Activated CD4-positive, alpha-beta T cell treated with anti-CD3 and anti-CD28 coated beads, Interleukin-10, Interleukin-2, amounts not matched to agents 100 ng/mL and 50 ng/mL, durations not matched to agents 16 hours and 8 hours (primary cell): ENCODE measurements around the gene PSENEN.
"Not testable (repeated sequence)": the region's sequence is repeated elsewhere in the genome, so short reads cannot be mapped to it uniquely, and the experiment has no call there.

Source experiments
- DNase-seq: peaks from one replicate; pipeline ENCODE4 v3.0.0-alpha.2; 2020

PSENEN gene

DNA sequence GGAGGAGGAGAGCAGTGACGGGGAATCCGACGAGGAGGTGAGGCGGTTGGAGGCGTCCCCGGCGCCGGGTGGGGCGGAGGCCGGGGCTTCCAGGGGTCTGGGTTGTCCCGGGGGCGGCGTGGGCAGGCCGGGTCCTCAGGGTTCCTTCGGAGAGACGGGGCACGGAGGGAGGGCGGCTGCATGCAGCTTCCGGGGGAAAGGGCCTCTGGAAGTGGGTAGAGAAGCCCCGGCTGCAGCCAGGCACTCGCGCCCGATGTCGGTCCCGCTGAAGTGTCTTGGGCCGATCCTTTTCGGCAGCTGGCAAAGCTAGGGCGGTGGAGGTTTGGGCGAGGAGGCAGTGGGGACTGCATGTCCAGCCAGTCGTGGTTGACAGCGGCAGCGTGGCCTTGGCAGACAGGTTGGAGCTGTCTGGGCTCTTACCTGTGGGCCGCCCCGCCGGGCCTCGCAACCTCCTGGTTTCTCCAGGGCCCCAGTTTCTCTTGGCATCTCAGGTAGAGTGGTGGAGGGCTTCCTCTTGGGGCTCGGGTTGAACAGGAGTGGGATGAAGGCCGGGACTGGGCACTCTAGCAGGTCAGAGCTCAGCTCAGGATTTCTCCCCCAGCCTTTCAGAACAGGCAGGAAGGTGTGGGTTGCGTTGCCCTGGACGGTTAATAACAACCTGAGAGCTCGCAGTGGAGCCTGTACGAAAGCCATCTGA lies 27.0 kb upstream of the PSENEN start:
- DNase-seq, result peak; percentile 59

DNA sequence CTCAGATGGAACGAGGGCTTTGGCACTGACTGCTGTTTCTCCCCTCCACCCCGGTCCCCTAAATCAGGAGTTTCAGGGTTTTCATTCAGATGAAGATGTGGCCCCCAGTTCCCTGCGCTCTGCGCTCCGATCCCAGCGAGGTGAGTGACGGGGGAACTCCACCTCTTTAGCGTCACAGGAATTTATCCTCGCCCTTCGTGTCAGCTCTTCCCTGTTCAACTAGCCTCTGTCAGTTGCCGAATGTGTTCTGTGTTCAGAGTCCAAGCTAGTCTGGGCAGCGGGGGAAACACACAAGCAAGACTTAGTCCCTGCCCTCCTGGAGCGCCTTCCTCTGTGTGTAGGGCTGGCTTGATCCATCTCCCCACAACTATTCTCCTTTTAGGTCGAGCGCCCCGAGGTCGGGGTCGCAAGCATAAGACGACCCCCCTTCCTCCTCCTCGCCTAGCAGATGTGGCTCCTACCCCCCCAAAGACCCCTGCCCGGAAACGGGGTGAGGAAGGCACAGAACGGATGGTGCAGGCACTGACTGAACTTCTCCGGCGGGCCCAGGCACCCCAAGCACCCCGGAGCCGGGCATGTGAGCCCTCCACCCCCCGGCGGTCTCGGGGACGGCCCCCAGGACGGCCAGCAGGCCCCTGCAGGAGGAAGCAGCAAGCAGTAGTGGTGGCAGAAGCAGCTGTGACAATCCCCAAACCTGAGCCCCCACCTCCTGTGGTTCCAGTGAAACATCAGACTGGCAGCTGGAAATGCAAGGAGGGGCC lies 25.9 kb upstream of the PSENEN start:
- DNase-seq, result no peak

DNA sequence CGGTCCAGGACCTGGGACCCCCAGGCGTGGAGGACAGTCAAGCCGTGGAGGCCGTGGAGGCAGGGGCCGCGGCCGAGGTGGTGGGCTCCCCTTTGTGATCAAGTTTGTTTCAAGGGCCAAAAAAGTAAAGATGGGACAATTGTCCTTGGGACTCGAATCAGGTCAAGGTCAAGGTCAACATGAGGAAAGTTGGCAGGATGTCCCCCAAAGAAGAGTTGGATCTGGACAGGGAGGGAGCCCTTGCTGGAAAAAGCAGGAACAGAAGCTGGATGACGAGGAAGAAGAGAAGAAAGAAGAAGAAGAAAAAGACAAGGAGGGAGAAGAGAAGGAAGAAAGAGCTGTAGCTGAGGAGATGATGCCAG lies 25.3 kb upstream of the PSENEN start:
- no peak for DNase-seq

GRCh38 chr19:35720648-35721047 lies 24.8 kb upstream of the PSENEN start:
- no peak for DNase-seq

GRCh38 chr19:35721374-35721773 lies 24.1 kb upstream of the PSENEN start:
- no peak for DNase-seq

GRCh38 chr19:35722461-35722860 lies 23.0 kb upstream of the PSENEN start:
- no peak for DNase-seq

- DNase-seq, result no peak
These were observed 22.6 kb upstream of the PSENEN start for GRCh38 chr19:35722897-35723296.

DNA sequence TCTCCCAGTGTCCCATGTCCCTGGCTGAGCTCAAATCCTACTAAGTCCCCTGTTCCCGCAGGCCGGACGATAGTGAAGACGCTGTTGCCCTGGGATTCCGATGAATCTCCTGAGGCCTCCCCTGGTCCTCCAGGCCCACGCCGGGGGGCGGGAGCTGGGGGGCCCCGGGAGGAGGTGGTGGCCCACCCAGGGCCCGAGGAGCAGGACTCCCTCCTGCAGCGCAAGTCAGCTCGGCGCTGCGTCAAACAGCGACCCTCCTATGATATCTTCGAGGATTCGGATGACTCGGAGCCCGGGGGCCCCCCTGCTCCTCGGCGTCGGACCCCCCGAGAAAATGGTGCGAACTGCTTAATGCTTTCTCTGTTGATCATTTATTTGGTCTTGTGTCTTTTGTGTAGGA lies 21.8 kb upstream of the PSENEN start:
- DNase-seq, result no peak

DNA sequence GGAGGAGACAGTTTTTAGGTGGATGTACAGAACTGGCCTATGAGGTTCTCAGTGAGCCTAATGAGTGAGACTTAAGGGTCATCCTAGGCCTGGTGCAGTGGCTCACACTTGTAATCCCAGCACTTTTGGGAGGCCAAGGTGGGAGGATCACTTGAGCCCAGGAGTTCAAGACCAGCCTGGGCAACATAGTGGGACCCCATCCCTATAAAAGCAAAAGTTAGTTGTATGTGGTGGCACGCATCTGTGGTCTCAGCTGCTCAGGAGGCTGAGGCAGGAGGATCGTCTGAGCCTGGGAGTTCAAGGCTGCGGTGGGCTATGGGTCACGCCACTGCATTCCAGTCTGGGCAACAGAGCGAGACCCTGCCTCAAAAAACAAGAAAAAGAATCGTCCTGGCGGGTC lies 21.3 kb upstream of the PSENEN start:
- not testable (repeated sequence) for DNase-seq

- no peak for DNase-seq
These were observed 20.9 kb upstream of the PSENEN start for GRCh38 chr19:35724560-35724959.

GRCh38 chr19:35725216-35725861 lies 20.1 kb upstream of the PSENEN start:
- no peak for DNase-seq

DNA sequence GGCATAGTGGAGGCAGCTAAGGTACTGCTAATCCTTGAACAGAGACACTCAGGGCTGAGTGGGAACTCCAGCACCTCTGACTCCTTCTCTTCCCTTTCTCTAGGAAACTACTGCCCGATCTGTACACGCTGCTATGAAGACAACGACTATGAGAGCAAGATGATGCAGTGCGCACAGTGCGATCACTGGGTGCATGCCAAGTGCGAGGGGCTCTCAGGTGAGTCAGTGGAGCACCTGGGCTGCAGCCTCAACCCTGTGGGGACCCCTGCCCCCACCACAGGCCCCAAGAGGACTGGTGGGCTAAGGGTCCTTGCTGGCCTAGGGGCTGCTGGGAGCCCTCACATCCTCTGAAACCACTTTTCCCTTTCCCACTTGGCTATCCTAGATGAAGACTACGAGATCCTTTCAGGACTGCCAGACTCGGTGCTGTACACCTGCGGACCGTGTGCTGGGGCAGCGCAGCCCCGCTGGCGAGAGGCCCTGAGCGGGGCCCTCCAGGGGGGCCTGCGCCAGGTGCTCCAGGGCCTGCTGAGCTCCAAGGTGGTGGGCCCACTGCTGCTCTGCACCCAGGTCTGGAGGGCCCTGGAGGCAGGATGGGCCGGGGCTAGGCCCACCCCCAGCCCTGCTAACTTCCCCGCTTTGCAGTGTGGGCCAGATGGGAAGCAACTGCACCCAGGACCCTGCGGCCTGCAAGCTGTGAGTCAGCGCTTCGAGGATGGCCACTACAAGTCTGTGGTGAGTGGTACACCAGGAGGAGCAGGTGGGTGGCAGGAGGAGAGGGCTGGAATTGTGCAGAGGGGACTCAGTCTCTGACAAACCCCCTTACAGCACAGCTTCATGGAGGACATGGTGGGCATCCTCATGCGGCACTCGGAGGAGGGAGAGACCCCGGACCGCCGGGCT lies 18.1 kb upstream of the PSENEN start:
- DNase-seq, result no peak

GRCh38 chr19:35727956-35728706 lies 17.3 kb upstream of the PSENEN start:
- DNase-seq, result no peak

DNA sequence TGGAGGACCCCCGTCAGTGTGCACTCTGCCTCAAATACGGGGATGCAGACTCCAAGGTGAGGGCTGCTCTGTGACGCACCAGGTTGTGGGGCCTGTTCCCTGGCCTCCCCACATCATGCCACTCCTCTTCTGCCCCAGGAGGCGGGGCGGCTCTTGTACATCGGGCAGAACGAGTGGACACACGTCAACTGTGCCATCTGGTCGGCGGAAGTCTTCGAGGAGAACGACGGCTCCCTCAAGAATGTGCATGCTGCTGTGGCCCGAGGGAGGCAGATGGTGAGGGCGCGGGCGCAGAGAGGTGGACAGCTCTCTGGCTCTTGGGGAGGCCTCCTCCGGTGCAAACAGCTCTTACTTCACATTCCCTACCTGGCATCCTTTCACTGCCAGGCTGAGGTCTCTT lies 16.4 kb upstream of the PSENEN start:
- DNase-seq, result no peak

- no peak for DNase-seq
These were observed 15.7 kb upstream of the PSENEN start for GRCh38 chr19:35729763-35730162.

- DNase-seq, result no peak
These were observed 15.1 kb upstream of the PSENEN start for GRCh38 chr19:35730326-35730725.

GRCh38 chr19:35731353-35731752 lies 14.1 kb upstream of the PSENEN start:
- no peak for DNase-seq

DNA sequence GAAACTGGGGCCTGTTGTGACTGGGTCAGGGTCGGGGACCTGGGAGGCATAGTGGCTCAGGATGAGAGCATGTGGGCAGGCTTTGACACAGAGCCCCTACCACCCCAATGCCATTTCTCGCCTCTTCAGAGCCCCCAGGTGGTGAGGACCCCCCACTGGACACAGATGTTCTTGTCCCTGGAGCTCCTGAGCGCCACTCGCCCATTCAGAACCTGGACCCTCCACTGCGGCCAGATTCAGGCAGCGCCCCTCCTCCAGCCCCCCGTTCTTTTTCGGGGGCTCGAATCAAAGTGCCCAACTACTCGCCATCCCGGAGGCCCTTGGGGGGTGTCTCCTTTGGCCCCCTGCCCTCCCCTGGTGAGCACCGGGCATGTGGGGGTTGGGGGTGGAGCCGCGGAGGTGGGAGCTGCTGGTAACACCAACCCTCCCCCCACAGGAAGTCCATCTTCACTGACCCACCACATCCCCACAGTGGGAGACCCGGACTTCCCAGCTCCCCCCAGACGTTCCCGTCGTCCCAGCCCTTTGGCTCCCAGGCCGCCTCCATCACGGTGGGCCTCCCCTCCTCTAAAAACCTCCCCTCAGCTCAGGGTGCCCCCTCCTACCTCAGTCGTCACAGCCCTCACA lies 13.6 kb upstream of the PSENEN start:
- no peak for DNase-seq

DNA sequence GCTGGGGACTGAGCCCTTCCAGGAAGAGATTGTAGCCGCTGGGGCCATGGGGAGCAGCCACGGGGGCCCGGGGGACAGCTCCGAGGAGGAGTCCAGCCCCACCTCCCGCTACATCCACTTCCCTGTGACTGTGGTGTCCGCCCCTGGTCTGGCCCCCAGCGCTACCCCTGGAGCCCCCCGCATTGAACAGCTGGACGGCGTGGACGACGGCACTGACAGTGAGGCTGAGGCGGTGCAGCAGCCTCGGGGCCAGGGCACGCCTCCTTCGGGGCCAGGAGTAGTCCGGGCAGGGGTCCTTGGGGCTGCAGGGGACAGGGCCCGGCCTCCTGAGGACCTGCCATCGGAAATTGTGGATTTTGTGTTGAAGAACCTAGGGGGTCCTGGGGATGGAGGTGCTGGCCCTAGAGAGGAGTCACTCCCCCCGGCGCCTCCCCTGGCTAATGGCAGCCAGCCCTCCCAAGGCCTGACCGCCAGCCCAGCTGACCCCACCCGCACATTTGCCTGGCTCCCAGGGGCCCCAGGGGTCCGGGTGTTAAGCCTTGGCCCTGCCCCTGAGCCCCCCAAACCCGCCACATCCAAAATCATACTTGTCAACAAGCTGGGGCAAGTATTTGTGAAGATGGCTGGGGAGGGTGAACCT lies 12.8 kb upstream of the PSENEN start:
- no peak for DNase-seq

DNA sequence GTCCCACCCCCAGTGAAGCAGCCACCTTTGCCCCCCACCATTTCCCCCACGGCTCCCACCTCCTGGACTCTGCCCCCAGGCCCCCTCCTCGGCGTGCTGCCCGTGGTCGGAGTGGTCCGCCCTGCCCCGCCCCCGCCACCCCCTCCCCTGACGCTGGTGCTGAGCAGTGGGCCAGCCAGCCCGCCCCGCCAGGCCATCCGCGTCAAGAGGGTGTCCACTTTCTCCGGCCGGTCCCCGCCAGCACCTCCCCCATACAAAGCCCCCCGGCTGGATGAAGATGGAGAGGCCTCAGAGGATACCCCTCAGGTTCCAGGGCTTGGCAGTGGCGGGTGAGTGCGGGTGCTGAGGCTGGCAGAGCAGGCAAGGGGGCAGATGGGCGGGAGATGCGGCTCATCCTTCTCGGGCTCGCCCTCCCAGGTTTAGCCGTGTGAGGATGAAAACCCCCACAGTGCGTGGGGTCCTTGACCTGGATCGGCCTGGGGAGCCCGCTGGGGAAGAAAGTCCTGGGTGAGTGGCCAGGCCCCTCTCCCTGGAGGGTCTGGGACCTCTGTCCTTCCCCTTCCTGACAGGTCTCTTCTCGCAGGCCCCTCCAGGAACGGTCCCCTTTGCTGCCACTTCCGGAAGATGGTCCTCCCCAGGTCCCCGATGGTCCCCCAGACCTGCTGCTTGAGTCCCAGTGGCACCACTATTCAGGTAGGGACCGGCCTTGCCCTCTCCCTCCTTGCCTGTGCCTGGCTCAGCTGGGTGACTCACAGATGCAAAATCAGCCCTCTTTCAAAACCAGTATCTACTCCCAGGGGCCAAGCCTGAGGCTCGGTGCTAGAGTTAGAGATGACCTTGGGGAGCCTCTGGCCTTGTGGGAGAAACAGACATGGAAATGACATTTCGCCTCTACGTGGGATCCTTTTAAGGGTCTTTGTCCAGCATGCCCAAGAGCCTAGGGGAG lies 12.0 kb upstream of the PSENEN start:
- DNase-seq, result no peak
